HG02571 (cell line): Measurements from ENCODE around the gene SRGAP3.
"Not testable (repeated sequence)": the region's sequence is repeated elsewhere in the genome, so short reads cannot be mapped to it uniquely, and the experiment has no call there.

Experiments used
- ATAC-seq: cut with Tn5 transposase; IDR thresholded peaks from one replicate; pipeline ENCODE4 v1.9.1; 2021; ENCODE audit warnings: mild to moderate bottlenecking, moderate library complexity; ENCODE audit not compliant: unreplicated experiment

Gene SRGAP3

DNA sequence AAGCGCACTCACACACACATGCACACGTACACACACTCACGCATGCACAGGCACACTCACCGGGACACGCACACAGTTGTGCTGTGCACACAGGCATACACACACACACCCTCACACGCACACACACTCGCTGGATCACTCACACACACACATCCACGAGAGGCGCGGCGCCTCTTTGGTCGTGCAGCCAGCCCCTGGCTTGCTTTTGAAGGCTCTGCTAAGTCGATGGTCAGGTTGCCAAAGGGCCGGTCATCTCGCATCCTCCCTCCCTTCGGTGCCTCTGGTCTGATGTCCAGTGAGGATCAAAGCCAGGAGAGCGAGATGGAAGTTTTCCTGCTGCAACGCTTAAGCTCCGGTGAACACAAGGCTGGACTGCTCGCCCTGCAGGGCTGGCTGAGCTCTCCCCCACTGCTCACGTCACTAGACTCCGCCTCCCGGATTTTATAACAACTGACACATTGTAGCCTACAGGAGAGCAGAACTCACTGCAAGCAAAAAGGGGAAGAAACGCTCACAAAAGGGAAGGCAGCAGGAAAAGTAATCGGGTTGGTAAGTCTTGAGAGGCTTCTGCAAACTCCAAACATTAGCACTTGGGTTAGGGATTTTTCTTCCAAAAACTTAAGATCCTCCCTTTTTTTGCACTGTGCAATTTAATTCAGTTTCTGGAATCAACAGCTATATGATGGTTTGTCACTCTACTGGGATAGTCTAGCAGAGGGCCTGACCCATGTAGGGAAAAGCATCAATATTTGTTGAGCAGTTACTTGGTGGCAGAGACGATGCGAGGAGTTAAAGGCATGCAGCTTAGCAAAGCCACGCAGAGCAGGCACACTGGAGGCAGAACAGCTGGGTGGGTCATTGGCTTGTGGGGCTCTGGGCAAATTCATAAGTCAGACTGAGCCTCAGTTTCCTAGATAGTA lies at the start of gene SRGAP3:
Gene SRGAP3 (minus strand): TSS at position 374 of the 920 bp plus-strand sequence. CDS start 695 bp downstream, outside the sequence.
- ATAC-seq = peak; percentile 99

DNA sequence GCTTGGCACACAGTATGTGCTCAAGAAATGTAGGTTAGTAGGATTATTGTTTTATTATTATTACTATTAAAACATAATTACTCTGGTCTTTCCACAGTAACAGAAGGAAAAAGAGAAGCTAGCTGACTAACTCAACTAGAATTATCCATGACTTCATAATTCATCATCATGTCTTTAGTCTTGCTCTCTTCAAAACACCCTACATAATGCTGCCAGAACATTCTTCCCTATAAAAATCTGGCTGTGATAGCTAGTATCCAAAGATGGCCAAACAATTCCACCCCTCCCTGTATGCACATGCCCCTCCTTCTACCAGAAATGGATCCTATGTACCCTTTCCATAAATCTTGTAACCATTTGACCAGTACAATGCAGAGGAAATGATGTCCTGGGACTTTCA lies 48.8 kb upstream of the SRGAP3 start:
- no peak for ATAC-seq

DNA sequence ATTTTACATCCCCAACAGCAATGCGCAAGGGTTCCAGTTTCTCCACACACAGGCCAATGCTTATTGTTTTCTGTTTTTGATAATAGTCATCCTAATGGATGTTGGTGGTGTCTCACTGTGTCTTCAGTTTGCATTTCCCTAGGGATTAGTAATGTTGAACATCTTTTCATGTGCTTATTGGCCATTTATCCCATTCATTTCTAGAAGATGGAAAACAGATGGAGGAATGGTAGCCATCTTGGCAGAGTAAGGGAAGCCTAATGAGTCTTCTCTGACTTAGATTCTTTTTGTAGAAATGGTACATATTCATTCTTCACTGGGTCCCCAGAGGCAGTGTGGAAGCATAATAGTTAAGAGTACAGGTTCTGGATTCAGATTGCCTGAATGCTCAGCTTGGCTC lies 46.8 kb upstream of the SRGAP3 start:
- no peak for ATAC-seq

DNA sequence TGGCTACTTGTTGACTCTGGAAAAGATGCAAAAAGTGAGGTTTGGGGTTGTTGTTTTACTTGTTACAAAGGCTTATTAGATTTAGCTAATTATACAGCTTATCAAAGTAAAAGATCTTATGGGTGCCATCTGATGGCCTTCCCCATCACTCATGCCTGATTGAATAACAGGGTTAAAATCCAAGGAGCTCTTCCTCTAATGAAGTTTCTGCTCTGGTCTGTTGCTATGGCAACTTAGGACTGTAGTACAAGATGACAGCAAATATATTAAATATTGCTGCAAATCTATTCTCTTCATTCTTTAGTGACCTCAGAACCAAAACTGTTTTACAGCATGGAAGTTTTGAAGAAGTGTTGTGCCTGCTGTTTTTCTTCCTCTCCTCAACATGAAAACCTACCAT lies 45.6 kb upstream of the SRGAP3 start:
- no peak for ATAC-seq

GRCh38 chr3:9293953-9294352 lies 44.5 kb upstream of the SRGAP3 start:
- not testable (repeated sequence) for ATAC-seq

GRCh38 chr3:9293076-9293475 lies 43.6 kb upstream of the SRGAP3 start:
- ATAC-seq = no peak

DNA sequence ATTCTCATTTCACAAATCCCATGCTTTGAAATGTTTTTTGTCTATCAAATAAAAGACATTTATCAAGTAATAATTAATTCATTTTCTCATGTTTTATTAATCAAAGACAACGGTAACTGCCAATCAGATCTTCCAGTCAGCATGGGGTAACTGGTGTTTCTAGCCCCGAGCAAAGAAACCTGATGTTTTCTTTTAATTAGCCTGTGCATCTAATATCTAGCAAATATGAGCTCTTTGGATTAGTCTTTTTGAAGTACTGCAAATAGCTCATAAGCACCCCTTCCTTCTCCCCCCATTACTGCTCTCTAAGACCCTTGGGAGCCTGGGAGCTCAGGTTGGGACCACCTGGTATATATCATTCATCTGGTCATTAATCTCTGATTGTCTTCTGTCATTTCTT lies 43.1 kb upstream of the SRGAP3 start:
- ATAC-seq = no peak

- no peak for ATAC-seq
These were observed 42.5 kb upstream of the SRGAP3 start for GRCh38 chr3:9291821-9292410.

DNA sequence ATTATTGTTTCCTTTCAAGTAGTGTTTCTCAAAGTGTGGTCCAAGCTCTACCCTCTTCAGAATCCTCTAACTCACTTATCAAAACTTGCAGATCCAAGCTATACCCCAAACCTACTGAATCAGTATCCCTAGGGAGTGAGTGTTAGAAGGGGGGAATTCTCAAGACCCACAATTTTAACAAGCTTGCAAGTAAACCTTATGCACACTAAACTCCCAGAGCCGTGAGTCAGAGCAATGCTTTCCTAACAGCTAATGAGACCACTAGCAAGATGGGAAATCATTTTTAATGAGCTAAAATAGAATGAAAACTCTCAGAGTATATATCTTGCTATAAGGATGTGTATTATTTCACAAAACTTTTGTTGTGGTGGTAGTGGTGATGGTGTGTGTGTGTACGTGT lies 41.1 kb upstream of the SRGAP3 start:
- ATAC-seq = no peak

DNA sequence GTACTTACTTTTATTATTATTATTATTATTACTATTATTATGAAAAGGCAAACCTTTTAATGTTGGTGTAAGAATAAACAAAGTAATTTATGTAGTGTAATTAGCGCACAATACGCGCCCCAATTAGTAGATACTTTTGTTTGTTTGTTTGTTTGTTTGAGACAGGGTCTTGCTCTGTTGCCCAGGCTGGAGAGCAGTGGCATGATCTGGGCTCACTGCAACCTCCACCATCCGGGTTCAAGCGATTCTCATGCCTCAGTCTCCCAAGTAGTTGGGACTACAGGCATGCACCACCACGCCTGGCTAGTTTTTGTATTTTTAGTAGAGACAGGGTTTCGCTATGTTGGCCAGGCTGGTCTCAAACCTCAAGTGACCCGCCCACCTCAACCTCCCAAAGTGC lies 32.1 kb upstream of the SRGAP3 start:
- ATAC-seq = not testable (repeated sequence)

- no peak for ATAC-seq
These were observed 31.2 kb upstream of the SRGAP3 start for GRCh38 chr3:9280451-9281219.

DNA sequence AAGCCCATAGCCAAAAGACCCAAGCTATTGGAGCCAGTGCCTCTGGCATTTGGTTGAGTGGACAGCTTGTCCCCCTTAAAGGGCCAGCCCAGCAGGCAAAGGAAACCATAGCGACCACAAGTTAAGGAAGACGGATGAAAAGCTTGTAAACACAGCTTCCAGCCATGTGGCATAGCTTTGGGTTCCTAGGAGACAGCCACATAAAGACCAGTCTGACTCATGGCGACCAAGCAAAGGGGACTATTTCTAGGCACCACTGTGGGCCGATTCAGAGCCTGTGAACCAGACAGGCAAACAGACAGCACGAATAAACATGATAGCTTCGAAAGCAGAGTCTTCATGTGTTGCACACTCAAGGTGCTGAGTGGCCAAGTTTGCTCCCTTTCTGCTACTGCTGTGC lies 30.5 kb upstream of the SRGAP3 start:
- no peak for ATAC-seq

DNA sequence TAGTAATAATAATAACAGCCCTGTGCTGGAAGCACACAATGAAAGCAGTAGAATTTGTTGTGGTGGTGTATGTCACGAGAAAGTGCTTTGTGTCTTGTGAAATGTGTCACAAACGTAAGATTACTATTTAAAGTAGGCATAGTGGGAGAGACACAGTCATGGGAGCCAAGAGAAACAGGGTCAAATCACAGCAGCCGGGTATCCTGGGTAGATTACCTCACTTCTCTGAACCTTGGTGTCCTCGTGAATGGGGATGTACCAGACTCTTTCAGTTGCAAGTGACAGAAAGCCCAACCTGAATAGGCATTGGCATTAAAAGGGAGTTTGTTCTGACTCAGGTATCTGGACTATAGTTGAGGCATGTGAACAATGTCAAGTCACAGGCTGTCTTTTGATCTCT lies 29.1 kb upstream of the SRGAP3 start:
- no peak for ATAC-seq

GRCh38 chr3:9278085-9278484 lies 28.6 kb upstream of the SRGAP3 start:
- ATAC-seq = no peak

- no peak for ATAC-seq
These were observed 27.4 kb upstream of the SRGAP3 start for GRCh38 chr3:9276761-9277370.

DNA sequence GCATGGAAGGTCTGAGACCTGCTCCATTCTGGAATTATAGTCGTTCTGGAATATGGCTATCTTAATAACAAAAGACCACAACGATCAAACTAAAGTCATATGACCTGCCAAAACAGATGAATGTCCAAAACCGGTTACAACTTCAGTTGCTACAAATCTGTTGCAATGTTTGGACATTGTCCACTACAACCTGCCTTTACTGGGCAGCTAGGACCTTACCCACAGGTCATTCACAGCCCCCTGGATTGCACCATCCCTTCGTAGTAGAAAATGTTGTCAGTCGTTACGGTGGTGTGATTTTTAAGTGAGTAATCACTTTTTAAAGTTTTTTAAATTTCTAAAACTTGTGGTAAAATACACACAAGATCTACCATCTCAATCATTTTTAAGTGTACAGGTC lies 22.5 kb upstream of the SRGAP3 start:
- no peak for ATAC-seq

DNA sequence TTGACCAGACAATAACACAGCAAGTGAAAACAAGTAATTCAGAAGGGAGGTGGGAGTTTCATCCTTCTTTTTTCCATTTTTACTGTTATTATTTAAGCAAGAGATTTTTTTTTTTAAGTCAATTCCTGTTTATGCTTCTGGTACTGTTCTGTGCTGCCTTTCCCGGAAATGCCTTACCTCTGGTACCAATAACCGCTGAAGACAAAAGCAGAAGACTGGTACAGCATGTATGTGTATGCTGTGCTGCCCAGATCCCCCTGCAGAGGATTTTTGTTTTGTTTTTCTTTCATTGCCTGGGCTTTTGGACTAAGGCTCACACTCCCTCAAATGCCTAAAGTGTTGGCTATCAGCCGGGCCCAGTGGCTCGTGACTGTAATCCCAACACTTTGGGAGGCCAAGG lies 21.3 kb upstream of the SRGAP3 start:
- ATAC-seq = no peak

DNA sequence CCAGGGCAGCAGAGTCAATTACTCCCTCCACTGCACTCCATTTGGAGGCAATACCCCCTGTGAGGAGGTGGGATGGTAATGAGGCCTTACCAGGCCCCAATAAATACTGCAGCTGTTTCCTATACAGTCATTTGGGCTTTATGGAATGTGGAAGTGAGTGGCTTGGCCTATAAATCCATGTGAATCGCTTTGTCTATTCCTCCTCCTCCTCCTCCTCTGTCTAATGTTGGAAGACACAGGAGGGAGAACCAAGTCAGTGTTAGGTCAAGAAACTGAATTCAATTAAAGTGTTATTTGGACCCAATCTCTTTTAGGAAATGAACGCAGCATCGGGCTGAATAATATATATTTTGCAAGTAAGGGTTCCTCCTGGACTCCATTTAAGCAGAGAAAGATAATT lies 17.3 kb upstream of the SRGAP3 start:
- ATAC-seq = no peak

DNA sequence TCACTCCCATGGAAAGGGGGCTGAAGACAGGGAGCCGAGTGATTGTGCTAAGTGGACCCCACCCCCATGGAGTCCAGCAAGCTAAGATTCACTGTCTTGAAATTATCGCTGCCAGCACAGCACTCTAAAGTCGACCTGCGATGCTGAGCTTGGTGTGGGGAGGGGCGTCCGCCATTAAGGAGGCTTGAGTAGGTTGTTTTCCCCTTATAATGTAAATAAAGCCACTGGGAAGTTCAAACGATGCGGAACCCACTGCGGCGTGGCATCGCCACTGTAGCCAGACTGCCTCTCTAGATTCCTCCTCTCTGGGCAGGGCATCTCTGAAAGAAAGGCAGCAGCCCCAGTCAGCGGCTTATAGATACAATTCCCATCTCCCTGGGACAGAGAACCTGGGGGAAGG lies 10.9 kb upstream of the SRGAP3 start:
- no peak for ATAC-seq

- ATAC-seq = no peak
These were observed 7.6 kb upstream of the SRGAP3 start for GRCh38 chr3:9257092-9257491.

DNA sequence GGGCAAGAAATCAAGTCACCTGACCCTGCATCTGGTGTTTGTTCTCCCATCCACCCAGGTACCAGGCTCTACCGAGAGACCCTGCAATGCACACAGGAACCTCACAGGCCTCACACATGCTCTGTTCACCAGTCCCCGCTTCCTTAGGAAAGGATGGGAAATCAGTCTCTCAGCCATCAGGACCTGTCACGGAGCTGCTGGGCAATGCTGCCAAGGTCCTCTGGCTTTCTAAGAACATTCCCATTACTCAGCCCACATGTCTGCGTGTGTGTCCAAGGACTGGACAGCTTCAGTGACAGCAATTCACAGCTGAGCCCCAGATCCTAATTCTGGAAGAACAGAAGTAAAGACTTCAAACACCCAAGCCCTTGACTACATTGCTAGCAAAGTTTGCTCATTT lies 6.5 kb upstream of the SRGAP3 start:
- ATAC-seq = no peak
